ENCODE results near the gene PDLIM4.

PDLIM4 gene

GRCh38 chr5:132228241-132229035, 29.1 kb upstream of the PDLIM4 start:
- Histone ChIP-seq H3K27ac (ENCODE audit: low read depth, low read length) (no peak overlapping the region), H3K27me3 (ENCODE audit: control insufficient read depth, low read length) (peaks cover 21% of the 10 kb centered on the region), H3K9me2 (replicated peaks; ENCODE audit: control insufficient read depth, low read length) (no peaks in the 10 kb centered on the region), H3K79me2 (ENCODE audit: control insufficient read depth, low read length) (no peaks in the 10 kb centered on the region), H3K4me3 (ENCODE audit: low read length) (peak overlapping the region; percentile 42), H3K36me3 (ENCODE audit: control insufficient read depth, low read length) (no peaks in the 10 kb centered on the region), H3F3A (ENCODE audit: control insufficient read depth, insufficient read depth) (no peaks in the 10 kb centered on the region), H4K20me1 (ENCODE audit: control insufficient read depth, insufficient read depth, low read depth, low read length) (no peaks in the 10 kb centered on the region), H3K4me2 (ENCODE audit: low read length) (peak overlapping the region; percentile 48), H3K4me1 (ENCODE audit: control insufficient read depth, low read length) (no peaks in the 10 kb centered on the region), H3K9me3 (ENCODE audit: control insufficient read depth, insufficient read depth, low read length) (no peaks in the 10 kb centered on the region)
- TF ChIP-seq EZH2phosphoT487 (IDR thresholded peaks at IDR 0.05; ENCODE audit: borderline replicate concordance, low read length) (no peak), CTCF (IDR thresholded peaks at IDR 0.05; ENCODE audit: low read depth, low read length, poor library complexity, severe bottlenecking) (no peak)

GRCh38 chr5:132229236-132229635, 28.3 kb upstream of the PDLIM4 start:
- no peaks in the 10 kb centered on the region for H3K79me2 ChIP-seq (ENCODE audit: control insufficient read depth, low read length)
- TF ChIP-seq CTCF (IDR thresholded peaks at IDR 0.05; ENCODE audit: low read depth, low read length, poor library complexity, severe bottlenecking): no peak

GRCh38 chr5:132230871-132231270, 26.6 kb upstream of the PDLIM4 start:
- Histone ChIP-seq H3K27ac (ENCODE audit: low read depth, low read length) (no peak overlapping the region), H4K20me1 (ENCODE audit: control insufficient read depth, insufficient read depth, low read depth, low read length) (no peaks in the 10 kb centered on the region), H3F3A (ENCODE audit: control insufficient read depth, insufficient read depth) (no peaks in the 10 kb centered on the region), H3K4me1 (ENCODE audit: control insufficient read depth, low read length) (no peaks in the 10 kb centered on the region), H3K79me2 (ENCODE audit: control insufficient read depth, low read length) (no peaks in the 10 kb centered on the region), H3K27me3 (ENCODE audit: control insufficient read depth, low read length) (peaks cover 21% of the 10 kb centered on the region), H3K9me3 (ENCODE audit: control insufficient read depth, insufficient read depth, low read length) (no peaks in the 10 kb centered on the region), H3K36me3 (ENCODE audit: control insufficient read depth, low read length) (no peaks in the 10 kb centered on the region), H3K4me3 (ENCODE audit: low read length) (no peak overlapping the region), H3K9me2 (replicated peaks; ENCODE audit: control insufficient read depth, low read length) (no peaks in the 10 kb centered on the region), H3K4me2 (ENCODE audit: low read length) (no peak overlapping the region)
- TF ChIP-seq EZH2phosphoT487 (IDR thresholded peaks at IDR 0.05; ENCODE audit: borderline replicate concordance, low read length) (no peak), CTCF (IDR thresholded peaks at IDR 0.05; ENCODE audit: low read depth, low read length, poor library complexity, severe bottlenecking) (no peak)

More at GRCh38 chr5:132229236-132229635, 28.3 kb upstream of the PDLIM4 start:
- Histone ChIP-seq H3K4me1 (ENCODE audit: control insufficient read depth, low read length) (no peaks in the 10 kb centered on the region), H3K36me3 (ENCODE audit: control insufficient read depth, low read length) (no peaks in the 10 kb centered on the region), H3K9me3 (ENCODE audit: control insufficient read depth, insufficient read depth, low read length) (no peaks in the 10 kb centered on the region), H3K4me3 (ENCODE audit: low read length) (no peak overlapping the region), H3K9me2 (replicated peaks; ENCODE audit: control insufficient read depth, low read length) (no peaks in the 10 kb centered on the region), H3K27ac (ENCODE audit: low read depth, low read length) (no peak overlapping the region), H3F3A (ENCODE audit: control insufficient read depth, insufficient read depth) (no peaks in the 10 kb centered on the region), H3K27me3 (ENCODE audit: control insufficient read depth, low read length) (peaks cover 21% of the 10 kb centered on the region), H4K20me1 (ENCODE audit: control insufficient read depth, insufficient read depth, low read depth, low read length) (no peaks in the 10 kb centered on the region), H3K4me2 (ENCODE audit: low read length) (no peak overlapping the region)
